Measurements from ENCODE around the gene ABCC6. TPM values are rescaled to one million over a fixed set of nuclear protein-coding genes. Genes with fewer than 3 reads are reported as not detected.

Gene ABCC6
- total and polyA plus RNA-seq, 2 donors from 2014 or later, result 7.5 to 54.5 TPM

- H3K27me3 ChIP-seq (ENCODE audit: control insufficient read depth, insufficient read depth, low read length), result no peaks in the 10 kb centered on the region
- H3K4me3 ChIP-seq (ENCODE audit: low read length in 3 of 3), result no peak overlapping the region
- DNase-seq (peak in 2 of 5 donors; percentile 18 to 47), FAIRE-seq (no peak)
- intact Hi-C loops (cut with DNase I), result loop anchor here (10.0 kb wide), 1 partner anchor 356 kb away; no protein-coding TSS in a partner anchor
- no peak for TF ChIP-seq CTCF (IDR thresholded peaks at IDR 0.05; ENCODE audit: borderline replicate concordance, extremely low read depth, insufficient read depth)
- H3K4me1 ChIP-seq (ENCODE audit: control insufficient read depth in 2 of 3, insufficient read depth in 2 of 3, low read depth in 1 of 3, low read length in 3 of 3), result no peaks in the 10 kb centered on the region
- H3K9ac ChIP-seq (ENCODE audit: low read length in 3 of 3), result peak overlapping the region in 1 of 3 donors; percentile 12
- peaks cover 0 to 3% (median 0%) of the 10 kb centered on the region in 3 donors for H3K9me3 ChIP-seq (ENCODE audit: control insufficient read depth in 2 of 3, insufficient read depth in 1 of 3, low read length in 3 of 3)
- H3K27ac ChIP-seq (ENCODE audit: low read depth in 2 of 2, low read length in 2 of 2), result peak overlapping the region; percentile 29 to 41
- peaks cover 6 to 23% (median 11%) of the 10 kb centered on the region in 3 donors for H3K36me3 ChIP-seq (ENCODE audit: control insufficient read depth in 2 of 3, insufficient read depth in 3 of 3, low read length in 3 of 3)
These were observed 102.0 kb downstream of the ABCC6 start for GRCh38 chr16:16121185-16121727.

- no peaks in the 10 kb centered on the region for H3K27me3 ChIP-seq (ENCODE audit: control insufficient read depth, insufficient read depth, low read length)
- FAIRE-seq, result no peak
- DNase-seq, result peak in 2 of 5 donors; percentile 60 to 85
- intact Hi-C loops (cut with DNase I), result loop anchor here (10.0 kb wide), 1 partner anchor 356 kb away; no protein-coding TSS in a partner anchor
- peaks cover 0 to 3% (median 0%) of the 10 kb centered on the region in 3 donors for H3K9me3 ChIP-seq (ENCODE audit: control insufficient read depth in 2 of 3, insufficient read depth in 1 of 3, low read length in 3 of 3)
- H3K27ac ChIP-seq (ENCODE audit: low read depth in 2 of 2, low read length in 2 of 2), result peak overlapping the region; percentile 59 to 85
- no peak for TF ChIP-seq CTCF (IDR thresholded peaks at IDR 0.05; ENCODE audit: borderline replicate concordance, extremely low read depth, insufficient read depth)
- H3K36me3 ChIP-seq (ENCODE audit: control insufficient read depth in 2 of 3, insufficient read depth in 3 of 3, low read length in 3 of 3), result peaks cover 5 to 23% (median 6%) of the 10 kb centered on the region in 3 donors
- H3K4me1 ChIP-seq (ENCODE audit: control insufficient read depth in 2 of 3, insufficient read depth in 2 of 3, low read depth in 1 of 3, low read length in 3 of 3), result no peaks in the 10 kb centered on the region
- no peak overlapping the region for H3K4me3 ChIP-seq (ENCODE audit: low read length in 3 of 3)
- no peak overlapping the region for H3K9ac ChIP-seq (ENCODE audit: low read length in 3 of 3)
These were observed 102.7 kb downstream of the ABCC6 start for GRCh38 chr16:16120382-16121184.

GRCh38 chr16:16120044-16120381 is 103.3 kb downstream of the ABCC6 start:
- Histone ChIP-seq H3K27me3 (ENCODE audit: control insufficient read depth, insufficient read depth, low read length) (no peaks in the 10 kb centered on the region), H3K36me3 (ENCODE audit: control insufficient read depth in 2 of 3, insufficient read depth in 3 of 3, low read length in 3 of 3) (peaks cover 5 to 21% (median 6%) of the 10 kb centered on the region in 3 donors), H3K4me1 (ENCODE audit: control insufficient read depth in 2 of 3, insufficient read depth in 2 of 3, low read depth in 1 of 3, low read length in 3 of 3) (no peaks in the 10 kb centered on the region), H3K4me3 (ENCODE audit: low read length in 3 of 3) (no peak overlapping the region), H3K9ac (ENCODE audit: low read length in 3 of 3) (no peak overlapping the region), H3K27ac (ENCODE audit: low read depth in 2 of 2, low read length in 2 of 2) (peak overlapping the region in 1 of 2 donors; percentile 59), H3K9me3 (ENCODE audit: control insufficient read depth in 2 of 3, insufficient read depth in 1 of 3, low read length in 3 of 3) (peaks cover 0 to 2% (median 0%) of the 10 kb centered on the region in 3 donors)
- TF ChIP-seq CTCF (IDR thresholded peaks at IDR 0.05; ENCODE audit: borderline replicate concordance, extremely low read depth, insufficient read depth), result no peak
- no peak for FAIRE-seq
- no peak for DNase-seq
- intact Hi-C loops (cut with DNase I), result loop anchor here (10.0 kb wide), 1 partner anchor 355 kb away; no protein-coding TSS in a partner anchor

Measured in kidney (tissue), 14 donors.